ENCODE results near the gene UTS2. TPM values are rescaled to one million over a fixed set of nuclear protein-coding genes. Genes with fewer than 3 reads are reported as not detected.

The UTS2 gene
- polyA plus RNA-seq, 3 donors: 0.11 TPM; not detected in 2

- peaks cover 0 to 3% (median 0%) of the 10 kb centered on the region in 7 donors for H3K9me3 Mint-ChIP-seq
- intact Hi-C loops (cut with micrococcal nuclease): no loop called here
- H3K4me1 Mint-ChIP-seq: no peaks in the 10 kb centered on the region
- Histone ChIP-seq H3K27me3 (ENCODE audit: control insufficient read depth in 2 of 2, insufficient read depth in 2 of 2, low read length in 2 of 2) (no peaks in the 10 kb centered on the region), H3K27ac (ENCODE audit: low read depth in 1 of 2, low read length in 2 of 2) (no peak overlapping the region), H4K20me1 (ENCODE audit: insufficient read depth, low read length) (no peaks in the 10 kb centered on the region), H3K4me3 (replicated peaks in 1 of 3; ENCODE audit: low read depth in 2 of 3, low read length in 3 of 3) (no peak overlapping the region), H3K4me2 (replicated peaks; ENCODE audit: extremely low read depth, low read length, poor library complexity, severe bottlenecking) (no peak overlapping the region), H3K36me3 (replicated peaks in 1 of 2; ENCODE audit: control insufficient read depth in 1 of 2, insufficient read depth in 2 of 2, low read length in 2 of 2) (no peaks in the 10 kb centered on the region), H2AFZ (ENCODE audit: insufficient read depth, low read depth, low read length, poor library complexity, severe bottlenecking) (no peak overlapping the region), H3K9me3 (replicated peaks in 1 of 2; ENCODE audit: control insufficient read depth in 1 of 2, insufficient read depth in 1 of 2, low read length in 2 of 2) (no peaks in the 10 kb centered on the region), H3K79me2 (ENCODE audit: insufficient read depth, low read length) (no peaks in the 10 kb centered on the region), H3K4me1 (ENCODE audit: control insufficient read depth in 1 of 2, insufficient read depth in 2 of 2, low read length in 2 of 2) (no peaks in the 10 kb centered on the region), H3K9ac (ENCODE audit: insufficient read depth, low read length, poor library complexity, severe bottlenecking) (no peak overlapping the region)
- H3K27ac Mint-ChIP-seq: no peak overlapping the region
- no peak overlapping the region for H3K4me3 Mint-ChIP-seq
- H3K27me3 Mint-ChIP-seq (ENCODE audit: low read depth in 3 of 3): peaks cover 0 to 2% (median 1%) of the 10 kb centered on the region in 3 donors
- DNase-seq: no peak
- peaks cover 4 to 5% of the 10 kb centered on the region in 2 donors for H3K36me3 Mint-ChIP-seq
- 80% methylated on average over 2 of the region's 2 CpGs for whole genome bisulfite sequencing (ENCODE audit: insufficient coverage)
- TF ChIP-seq CTCF (IDR thresholded peaks at IDR 0.05): no peak
Observed at GRCh38 chr1:7845761-7846160, 7.1 kb downstream of the UTS2 start.

GRCh38 chr1:7842517-7842916 is 10.3 kb downstream of the UTS2 start:
- no peaks in the 10 kb centered on the region for H3K4me1 ChIP-seq (ENCODE audit: control insufficient read depth in 1 of 2, insufficient read depth in 2 of 2, low read length in 2 of 2)
- Mint-ChIP-seq H3K9me3 (peaks cover 12 to 22% (median 18%) of the 10 kb centered on the region in 7 donors), H3K4me1 (no peaks in the 10 kb centered on the region), H3K27ac (no peak overlapping the region), H3K4me3 (no peak overlapping the region), H3K36me3 (peaks cover 26 to 28% of the 10 kb centered on the region in 2 donors), H3K27me3 (ENCODE audit: low read depth in 3 of 3) (peaks cover 0 to 3% (median 0%) of the 10 kb centered on the region in 3 donors)
- H3K79me2 ChIP-seq (ENCODE audit: insufficient read depth, low read length): no peaks in the 10 kb centered on the region
- no peak for TF ChIP-seq CTCF (IDR thresholded peaks at IDR 0.05)
- no peak overlapping the region for H2AFZ ChIP-seq (ENCODE audit: insufficient read depth, low read depth, low read length, poor library complexity, severe bottlenecking)
- WGBS (ENCODE audit: insufficient coverage): 91% methylated on average over 1 of the region's 4 CpGs
- H4K20me1 ChIP-seq (ENCODE audit: insufficient read depth, low read length): no peaks in the 10 kb centered on the region
- H3K36me3 ChIP-seq (replicated peaks in 1 of 2; ENCODE audit: control insufficient read depth in 1 of 2, insufficient read depth in 2 of 2, low read length in 2 of 2): peaks cover 1 to 4% of the 10 kb centered on the region in 2 donors
- DNase-seq: no peak
- no peak overlapping the region for H3K27ac ChIP-seq (ENCODE audit: low read depth in 1 of 2, low read length in 2 of 2)
- H3K27me3 ChIP-seq (ENCODE audit: control insufficient read depth in 2 of 2, insufficient read depth in 2 of 2, low read length in 2 of 2): no peaks in the 10 kb centered on the region
- H3K4me2 ChIP-seq (replicated peaks; ENCODE audit: extremely low read depth, low read length, poor library complexity, severe bottlenecking): no peak overlapping the region
- H3K9me3 ChIP-seq (replicated peaks in 1 of 2; ENCODE audit: control insufficient read depth in 1 of 2, insufficient read depth in 1 of 2, low read length in 2 of 2): peaks cover 4 to 17% of the 10 kb centered on the region in 2 donors
- intact Hi-C loops (cut with micrococcal nuclease): no loop called here
- no peak overlapping the region for H3K4me3 ChIP-seq (replicated peaks in 1 of 3; ENCODE audit: low read depth in 2 of 3, low read length in 3 of 3)
- no peak overlapping the region for H3K9ac ChIP-seq (ENCODE audit: insufficient read depth, low read length, poor library complexity, severe bottlenecking)
